Stimulated activated CD4-positive, alpha-beta T cell treated with anti-CD3 and anti-CD28 coated beads, TNF-alpha, amount 100 ng/mL, for 48 hours (primary cell): ENCODE data around the gene RPS21.

Source experiments
- DNase-seq, 3 donors: peaks; one replicate each; pipeline ENCODE4 v3.0.0-alpha.2; 2020; ENCODE audit warnings: low read depth in 3 of 3

RPS21 gene

DNA sequence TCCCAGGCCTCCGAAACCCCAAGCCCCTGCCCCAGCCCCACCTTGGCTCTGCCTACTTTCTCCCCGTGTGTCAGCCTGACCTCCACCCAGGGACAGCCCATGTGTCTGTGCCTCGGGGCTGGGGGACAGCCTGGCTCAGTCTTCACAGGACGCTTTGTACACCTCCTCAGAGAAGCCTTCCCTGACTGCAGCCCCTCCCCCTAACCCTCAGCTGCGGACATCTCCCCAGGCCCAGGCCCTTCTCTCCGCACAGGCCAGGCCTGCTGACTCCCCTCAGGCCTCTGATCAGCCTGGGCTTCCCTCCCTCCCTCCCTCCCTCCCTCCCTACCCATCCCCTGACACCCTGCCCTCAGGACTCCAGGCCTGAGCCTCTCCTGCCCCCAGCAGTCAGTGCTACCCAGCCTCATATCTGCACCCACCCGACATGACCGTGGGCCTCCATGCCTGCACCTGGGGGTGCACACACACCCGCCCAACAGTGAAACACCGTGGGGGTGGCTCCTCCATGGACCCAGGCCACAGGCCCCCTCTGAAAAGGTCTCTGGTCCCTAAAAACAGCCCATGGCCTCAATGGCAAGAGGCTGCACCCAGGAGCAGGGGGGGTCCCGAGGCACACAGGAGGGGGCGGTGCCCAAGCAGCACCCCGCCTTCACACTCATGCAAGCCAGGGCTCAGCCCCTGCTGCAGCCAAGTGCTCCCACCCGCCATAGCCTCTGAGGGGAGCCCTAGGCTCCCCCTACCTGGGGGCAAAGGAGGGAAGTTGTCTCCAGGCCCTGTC lies 32.7 kb upstream of the RPS21 start:
- no peak for DNase-seq

DNA sequence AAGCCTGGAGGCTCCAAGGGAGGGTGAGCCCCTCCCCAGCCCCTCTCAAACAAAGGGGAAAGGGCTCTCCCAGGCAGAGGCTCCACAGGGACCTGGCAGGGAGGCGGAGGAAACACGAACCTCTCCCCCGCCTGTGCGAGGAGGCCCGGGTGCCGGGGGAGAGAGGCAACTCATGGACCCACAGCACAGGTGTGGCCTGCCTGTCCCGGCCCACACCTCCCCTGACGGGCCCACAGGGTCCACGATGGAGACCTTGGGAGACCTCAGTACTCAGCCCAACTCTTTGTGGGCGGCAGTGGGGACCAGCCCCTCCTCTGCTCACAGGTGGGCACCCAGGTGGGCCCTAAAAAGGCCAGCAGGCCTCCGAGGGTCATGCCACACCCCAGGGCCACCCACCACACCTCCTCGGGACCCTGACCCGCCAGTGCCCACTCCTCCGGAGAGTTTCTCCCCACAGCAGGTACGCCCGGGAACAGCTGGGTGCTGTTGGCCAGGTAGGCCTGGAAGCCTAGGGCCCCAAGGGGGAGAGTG lies 32.0 kb upstream of the RPS21 start:
- DNase-seq, result no peak

DNA sequence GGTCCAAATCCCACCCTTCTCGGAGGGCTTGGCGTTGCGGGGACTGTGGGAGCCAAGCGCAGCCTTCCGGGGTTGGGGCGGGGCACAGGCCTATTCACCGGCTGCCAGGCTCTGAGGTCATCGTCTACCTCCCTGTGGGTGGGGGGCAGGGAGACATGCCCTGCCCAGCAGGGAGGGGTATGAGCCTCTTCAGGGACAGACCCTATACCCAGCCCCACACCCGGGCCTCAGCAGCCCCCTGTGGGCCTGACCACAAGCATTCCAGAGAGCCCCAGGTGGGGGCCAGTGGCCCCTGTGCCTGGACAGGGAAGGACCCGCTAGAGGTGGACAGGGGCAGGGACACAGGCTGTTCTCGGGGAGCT lies 31.4 kb upstream of the RPS21 start:
- no peak for DNase-seq

DNA sequence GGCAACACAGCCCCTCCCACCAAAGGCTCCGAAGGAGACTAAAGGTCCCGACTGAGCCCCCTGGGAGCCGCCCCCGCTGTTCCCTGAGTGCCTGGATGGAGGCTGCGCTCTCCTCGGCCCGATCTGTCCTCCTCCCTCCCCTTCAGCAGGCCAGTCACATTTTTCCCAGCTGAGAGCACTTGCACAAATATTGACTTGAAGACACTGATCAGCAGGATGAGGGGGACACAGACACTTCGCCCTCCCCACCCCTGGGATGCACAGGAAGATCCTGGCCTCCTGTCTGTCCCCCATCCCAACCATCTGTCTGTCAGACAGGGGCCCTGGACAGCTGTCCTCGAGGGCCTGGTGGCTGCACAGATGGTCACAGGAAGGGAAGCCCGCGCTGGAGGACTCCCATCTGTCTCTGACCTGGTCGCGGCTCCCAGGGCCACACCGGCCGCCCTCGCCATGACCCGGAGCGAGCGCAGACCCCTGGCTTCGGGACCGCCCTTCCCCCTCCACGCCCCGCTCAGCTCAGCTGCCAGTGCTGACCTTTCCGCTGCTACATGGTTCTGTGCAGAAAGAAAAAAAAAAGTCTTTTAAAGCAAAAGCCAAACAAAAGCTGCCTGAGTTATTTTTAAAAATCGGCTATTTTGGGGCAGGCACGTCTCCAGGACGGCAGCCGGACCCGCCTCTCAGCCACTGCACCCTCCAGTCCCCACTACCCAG lies 30.9 kb upstream of the RPS21 start:
- DNase-seq, result no peak

DNA sequence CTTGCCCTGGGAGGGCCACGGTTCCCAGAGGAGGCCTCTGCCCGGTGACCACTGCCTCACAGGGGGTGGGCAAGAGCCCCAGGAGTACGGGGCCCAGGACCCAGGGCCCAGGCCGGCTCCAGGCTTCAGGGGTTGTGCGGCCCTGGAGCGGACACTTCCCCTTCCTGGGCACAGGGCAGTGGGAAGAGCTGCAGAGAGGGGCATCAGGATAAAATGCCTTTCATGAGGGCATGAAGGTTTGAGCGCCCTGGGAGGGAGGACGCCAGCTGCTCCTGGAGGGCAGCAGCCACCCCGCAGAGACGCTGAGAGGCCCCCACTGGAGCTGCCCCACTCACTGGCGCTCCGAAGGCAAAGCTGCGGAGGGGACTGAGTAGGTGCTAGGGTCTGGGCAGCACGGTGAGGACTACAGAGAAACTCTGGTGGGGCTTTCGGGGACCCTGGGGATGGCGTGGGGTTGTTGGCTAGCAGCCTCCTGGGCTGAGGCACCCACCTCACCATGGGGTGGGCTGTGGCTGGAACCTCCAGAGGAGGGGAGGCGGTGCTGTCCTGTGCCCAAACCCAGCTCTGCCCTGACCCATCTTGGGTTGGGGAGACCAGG lies 30.2 kb upstream of the RPS21 start:
- DNase-seq, result no peak

DNA sequence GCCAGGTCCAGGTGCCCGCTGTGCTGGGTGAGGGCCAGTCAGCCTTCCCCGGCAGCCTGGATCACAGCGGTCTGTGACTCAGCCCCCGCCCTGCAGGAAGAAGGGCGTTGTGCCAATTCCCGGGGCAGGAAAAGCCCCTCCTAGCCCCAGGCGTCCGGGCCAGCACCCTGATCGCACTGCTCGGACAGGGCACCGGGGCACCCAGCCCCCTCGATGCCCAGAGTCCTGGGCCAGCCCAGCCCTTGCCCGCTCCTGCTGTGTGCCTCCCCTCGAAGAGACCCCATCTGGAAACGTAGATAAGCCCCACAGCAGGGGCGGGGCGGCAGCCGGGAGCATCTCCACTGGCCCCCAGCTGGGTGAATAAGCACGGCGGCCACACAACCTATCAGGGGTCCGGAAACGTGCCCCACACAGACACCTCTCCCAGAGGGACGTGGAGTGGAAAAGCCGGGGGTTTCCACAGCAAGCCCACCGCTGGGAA lies 29.7 kb upstream of the RPS21 start:
- no peak for DNase-seq

DNA sequence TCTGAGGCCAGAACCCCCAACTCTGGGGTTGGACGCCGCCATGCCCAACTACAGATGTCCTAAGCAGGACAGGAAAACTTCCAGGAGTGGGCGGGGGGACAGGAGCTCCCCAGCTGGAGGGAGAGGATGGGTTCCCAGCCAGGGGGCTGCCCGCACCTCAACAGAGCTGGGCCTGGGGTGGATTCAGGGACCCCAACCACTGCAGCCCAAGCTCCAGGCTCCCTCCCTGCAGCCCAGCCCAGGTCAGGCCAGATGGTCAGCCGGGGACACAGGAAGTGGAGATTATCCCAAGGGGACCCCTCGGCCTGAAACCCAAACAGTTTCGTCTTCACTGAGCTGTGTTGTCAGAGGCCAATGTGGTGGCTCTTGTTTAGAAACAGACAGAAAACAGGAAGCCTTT lies 29.2 kb upstream of the RPS21 start:
- DNase-seq, result no peak

DNA sequence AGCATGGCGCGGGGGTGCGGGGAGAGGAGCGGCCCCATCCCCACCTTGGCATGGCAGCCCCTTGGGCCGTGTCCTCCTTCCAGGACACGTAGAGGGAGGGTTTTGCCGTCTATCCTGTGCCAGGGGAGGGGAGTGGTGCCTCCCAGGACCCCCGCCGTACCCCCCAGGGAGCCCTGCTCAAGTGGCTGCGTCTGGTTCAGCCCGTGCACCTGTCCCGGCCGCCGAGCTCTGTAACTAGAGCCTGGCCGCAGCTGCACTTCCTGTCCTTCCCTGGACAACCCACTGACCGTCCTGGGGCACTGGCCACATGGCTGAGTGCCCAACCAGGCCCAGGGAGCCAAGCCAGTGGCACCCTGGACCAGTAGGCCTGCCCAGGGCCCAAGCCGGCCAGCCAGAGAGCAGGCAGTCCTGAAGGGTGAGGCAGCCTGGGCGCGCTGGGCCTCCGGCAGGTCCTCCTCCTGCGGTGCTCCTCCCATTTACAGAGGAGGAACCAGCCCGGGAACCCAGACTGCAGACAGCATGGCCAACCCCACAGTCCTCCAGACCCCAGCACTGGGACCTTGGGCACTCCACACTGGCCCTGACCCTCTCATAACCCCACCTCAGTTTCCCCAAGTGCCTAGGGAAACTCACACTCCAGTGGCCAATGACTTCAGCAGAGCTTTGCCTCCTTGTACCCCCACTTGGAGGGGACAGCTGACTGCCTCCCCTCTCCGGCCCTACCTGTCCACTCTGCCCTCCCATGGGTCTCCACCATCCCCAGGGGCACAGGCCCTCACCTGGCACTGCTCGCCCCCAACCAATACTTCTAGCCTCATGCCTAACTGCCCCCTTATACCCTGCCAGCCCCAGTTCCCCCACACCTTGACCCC lies 28.5 kb upstream of the RPS21 start:
- no peak for DNase-seq

DNA sequence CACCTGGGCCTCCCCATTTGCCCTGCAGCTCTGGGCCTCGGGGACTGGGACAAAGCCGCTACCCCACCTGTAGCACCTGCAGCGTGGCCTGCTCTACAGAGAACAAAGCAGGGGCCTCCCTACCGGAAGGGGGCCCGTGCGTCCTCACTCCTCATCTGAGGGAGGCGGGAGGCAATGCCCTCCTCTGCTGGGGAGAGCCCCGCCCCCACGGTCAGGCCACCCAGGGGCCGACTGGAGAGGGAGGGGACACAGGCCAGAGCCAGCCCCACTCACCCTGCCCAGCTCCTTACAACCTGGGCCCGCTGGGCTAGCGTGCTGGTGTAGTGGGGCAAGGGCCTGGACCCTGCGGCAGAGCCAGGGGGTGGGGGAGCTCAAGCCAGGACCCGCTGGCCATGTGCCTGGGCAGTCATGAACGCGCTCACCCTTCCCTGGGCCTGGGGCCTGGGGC lies 27.8 kb upstream of the RPS21 start:
- no peak for DNase-seq

DNA sequence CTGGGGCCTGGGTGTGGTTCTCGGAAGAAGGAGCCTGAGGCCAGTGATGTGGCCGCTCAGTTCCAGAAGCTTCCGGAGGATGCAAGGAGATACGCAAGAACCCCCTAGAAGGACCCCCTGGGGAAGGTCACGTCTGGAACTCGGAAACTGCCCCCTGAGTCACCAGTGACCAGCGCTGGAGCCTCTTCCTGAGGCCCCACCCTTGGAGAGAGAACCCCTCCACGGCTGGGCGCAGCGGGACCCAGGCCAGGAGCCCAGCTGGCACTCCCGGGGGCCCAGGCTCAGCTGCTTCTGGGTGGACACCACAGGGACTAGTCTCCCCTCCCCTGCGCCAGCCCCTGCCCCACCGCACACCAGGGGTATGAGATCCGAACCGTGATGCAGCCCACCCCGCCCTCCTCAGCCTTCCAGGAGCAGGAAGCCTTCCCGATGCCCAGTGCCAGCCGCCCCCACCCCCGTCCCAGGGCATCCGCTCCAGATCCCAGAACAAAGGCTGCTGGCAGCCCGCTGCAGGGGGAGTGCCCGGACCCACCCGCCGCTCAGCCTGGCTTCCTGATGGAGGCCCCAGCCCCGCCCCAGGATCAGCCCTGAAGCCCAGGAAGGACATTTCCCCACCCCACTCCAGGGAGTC lies 27.3 kb upstream of the RPS21 start:
- DNase-seq, result no peak

DNA sequence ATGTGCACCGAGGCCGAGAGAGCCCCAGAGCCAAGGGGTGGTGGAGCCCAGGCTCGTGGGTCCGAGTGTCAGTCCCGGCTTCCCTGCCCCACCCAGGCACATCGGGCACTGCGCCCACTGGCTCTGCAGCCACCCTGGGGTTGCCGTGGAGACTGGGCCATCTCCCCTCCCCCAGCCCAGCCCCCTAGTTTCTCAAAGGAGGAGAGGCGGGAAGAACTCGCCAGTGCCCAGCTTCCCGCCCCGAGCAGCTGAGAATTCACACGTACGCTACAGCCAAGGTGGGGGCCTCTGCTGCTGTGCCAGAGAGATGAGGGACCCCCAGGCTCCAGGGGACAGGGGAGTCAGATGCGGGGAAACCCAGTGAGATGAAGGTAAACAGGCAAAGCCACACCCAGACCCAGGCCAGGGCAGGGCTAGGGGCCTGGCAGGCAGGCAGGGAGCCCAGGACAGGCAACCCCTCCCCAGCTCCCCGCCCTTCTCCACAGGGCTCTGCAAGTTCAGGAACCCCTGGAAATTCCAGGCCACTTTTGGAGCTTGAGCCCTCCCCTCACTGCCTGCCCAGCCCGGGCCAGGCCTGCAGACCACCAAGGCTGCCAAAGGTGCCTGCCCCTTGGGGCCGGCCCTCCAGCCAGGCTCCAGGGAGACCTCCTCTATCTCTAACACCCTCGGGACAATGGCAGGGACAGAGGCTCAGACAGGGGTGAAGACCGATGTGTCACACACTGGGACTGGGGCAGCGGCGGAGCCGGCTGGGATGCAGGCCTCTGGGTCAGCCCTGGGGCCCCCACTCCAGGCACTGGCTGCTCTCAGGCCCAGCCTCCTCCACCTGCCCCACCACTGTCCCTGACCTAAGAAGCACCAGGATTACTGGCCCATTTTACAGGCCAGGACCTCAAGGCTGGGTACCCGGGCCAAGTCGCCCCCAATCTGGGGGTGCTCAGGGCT lies 25.8 kb upstream of the RPS21 start:
- DNase-seq, result no peak

DNA sequence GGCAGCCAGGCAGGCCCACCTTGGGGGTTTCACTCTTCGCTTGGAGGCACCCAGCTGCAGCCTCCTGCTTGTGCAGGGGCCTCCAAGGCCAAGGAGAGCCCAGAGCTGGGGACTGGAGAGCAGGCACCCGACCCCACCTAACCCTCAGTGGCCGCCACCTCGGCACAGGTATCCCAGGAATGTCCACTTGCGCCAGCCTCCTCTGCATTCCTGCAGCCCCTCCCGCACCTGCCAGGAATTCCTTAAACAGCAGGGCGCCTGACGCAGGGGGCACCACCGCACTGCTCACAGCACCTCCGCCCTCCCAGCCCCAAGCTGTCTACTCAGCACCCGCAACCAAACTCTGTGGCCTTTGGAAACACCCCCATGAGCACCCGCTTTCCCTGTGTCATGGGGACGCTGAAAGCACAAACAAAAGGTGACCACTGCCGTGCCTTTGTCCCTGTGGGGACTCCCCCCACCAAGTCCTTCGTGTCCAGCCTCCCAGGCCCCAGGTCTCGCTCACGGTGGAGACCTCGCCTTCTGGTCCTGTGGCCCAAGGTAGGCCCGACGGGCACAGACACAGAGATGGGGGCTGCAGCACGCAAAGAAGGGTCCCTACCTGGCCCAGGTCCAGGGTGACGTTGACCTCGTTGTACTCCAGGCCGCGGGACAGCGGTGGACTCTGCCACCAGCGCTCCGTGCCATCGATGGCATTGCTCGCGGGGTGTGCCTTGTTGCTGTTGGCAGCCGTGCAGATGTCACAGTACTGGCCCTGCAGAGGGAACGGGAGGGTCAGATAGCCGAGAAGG lies 24.9 kb upstream of the RPS21 start:
- no peak for DNase-seq

DNA sequence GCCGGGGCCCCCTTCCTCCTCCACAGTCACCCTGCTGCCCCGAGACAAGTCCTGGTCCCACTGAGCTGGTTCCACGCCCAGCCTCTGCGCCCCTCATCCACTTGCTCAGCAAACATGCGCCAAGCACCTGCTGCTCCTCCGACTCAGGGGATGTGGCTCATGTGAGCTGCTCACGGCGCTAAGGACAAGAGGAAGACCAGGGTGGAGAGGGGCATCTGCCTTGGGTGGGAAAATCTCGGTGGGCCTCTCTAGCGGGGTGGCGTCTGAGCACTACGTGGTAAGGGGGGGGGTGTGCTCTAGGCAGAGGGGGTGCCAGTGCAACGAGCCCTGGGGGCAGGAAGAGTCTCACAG lies 24.3 kb upstream of the RPS21 start:
- no peak for DNase-seq

DNA sequence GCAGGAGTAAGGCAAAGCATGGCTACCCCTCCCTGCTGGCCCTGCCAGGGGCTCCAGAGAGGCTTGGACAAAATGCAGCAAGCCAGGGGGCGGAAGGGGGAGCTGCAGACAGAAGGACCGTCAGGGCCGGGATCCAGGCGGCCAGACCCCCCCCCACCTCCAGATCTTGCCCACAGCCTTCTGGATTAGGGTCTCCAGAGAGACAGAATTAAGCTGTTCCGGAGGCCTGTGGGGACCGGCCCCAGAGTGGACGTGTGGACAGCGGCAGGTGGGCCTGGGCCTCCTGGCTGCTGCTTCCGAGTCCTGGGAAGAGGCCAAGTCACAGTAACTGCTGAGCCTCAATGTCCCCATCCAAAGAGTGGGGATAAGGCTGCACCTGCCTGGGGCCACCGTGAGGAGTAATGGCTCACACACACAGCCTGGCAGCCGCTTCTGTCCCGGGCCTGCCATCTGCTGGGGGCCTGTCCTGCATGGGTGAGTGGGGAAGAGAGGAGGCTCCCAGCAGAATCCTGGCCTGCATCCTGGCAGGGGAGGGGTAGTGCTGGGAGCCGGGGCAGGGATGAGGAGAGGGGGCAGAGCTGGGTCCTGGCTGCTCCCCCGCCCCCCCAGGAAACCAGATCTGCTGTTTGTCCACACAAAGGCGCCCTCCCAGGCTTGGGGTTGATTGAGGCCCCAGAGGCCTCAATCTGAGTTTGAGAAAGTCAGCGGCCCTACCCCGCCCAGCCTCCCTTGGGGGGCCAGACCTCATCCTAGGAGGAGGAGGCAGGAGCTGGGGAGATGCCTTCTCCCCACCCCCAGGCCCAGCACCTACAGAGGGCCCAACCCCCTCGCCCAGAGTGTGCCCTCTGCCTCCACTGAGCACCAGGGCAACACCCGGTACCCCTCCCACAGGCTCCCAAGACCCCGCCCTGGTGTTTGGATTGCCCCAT lies 23.6 kb upstream of the RPS21 start:
- no peak for DNase-seq

DNA sequence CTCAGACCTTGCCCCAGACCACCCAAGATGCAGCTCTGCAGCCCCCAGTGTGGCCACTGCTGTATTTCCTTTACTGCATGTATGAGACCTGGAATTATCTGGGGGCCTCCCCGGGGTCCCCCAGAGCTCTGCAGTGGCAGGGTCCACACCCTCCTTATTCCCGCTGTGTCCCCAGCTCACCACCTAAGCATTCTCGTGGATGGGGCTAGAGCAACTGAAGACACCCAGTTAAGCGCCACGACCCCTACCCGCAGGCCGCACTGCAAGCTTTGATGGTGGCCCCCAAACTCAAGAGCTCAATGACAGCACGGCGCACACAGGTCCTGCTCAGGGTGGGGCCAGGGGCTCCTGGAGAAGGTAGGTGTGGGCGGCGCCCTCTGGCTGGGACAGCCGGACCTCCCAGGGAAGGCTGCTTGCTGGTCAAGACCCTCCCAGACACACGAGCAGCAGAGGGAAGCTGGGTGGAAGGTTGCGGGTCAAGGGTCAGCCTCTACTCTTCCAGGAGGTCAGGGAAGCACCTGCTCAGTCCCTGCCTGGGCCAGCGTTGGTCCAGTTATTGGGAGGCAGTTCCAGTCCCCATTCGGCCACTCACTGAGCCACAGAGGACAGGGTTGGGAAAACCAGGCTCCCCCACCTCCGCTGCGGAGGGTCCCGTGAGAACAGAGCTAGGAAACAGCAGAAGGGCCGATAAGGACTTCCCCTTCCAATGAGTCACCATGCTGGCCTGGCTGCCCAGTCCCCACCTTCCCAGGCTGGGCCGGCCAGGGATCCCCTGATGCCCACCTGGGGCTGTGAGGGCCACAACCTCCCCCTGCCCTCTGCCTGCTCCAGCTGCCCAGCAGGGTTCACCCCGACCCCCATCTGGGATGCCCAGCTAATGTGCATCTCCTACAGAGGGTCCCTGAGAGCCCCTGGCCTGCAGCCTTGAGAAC lies 22.7 kb upstream of the RPS21 start:
- DNase-seq, result no peak

DNA sequence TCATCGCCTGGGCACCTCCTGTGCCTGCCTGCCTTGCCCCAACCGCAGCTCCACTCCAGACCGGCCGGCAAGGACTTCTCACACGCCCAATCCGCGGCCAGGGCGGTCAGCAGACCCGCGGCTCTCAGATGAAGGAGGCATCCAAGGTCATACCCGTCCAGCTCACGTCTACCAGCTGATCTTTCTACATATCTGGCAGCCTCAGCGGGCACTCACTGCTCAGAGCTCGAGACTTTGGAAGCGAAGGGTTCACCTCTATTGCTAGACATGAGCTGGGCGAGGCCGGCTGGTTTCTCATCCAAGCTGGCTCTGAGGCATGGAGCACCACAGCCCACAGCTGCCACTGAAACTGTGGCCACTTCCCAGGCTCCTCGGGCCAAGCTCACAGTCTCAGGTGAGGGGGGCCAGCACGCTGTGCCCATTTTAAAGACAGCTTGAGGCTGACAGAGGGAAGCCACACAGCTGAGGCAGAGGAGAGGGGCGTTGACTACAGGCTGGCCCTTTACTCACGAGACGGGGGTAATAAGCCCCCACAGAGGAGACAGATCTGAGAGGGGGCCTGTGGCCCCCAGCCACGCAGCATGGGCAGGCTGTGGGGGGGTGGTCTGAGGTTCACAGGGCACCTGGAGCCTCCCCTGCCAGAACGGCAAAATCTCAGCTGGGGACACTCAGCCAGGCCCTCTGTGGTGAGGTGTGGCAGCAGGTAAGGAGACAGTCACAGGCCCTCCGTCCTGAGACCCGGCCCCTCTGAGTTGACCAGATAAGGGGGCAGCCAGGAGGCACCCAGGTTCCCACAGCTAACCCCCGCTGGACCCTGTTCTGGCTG lies 21.8 kb upstream of the RPS21 start:
- no peak for DNase-seq
